GM18870 (cell line): ENCODE results near the gene UBE2E1.
"Not testable (repeated sequence)": the region's sequence is repeated elsewhere in the genome, so short reads cannot be mapped to it uniquely, and the experiment has no call there.

Experiments
- ATAC-seq: cut with Tn5 transposase; IDR thresholded peaks from one replicate; pipeline ENCODE4 v1.9.1; 2021; ENCODE audit warnings: moderate library complexity; ENCODE audit not compliant: unreplicated experiment

Gene UBE2E1

DNA sequence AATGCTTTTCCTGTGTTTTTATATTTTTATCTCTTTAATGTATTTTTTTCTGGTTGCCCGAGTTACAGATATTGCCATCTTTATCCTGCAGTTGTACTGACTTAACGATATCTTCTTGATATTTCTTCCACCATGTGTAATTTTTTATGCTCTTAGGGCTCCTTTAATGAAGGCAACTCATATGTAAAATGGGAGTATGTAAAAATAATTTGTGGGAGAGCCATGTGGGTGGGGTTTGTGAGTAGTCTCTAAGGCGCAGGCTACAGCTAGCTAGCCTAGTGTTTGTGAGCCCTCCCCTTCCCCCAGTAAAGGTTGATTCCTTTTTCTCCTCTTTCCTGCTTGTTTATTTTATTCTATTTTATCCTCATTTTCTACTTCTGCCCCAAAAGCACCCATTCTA, 38.1 kb downstream of the UBE2E1 start:
- ATAC-seq: no peak

- no peak for ATAC-seq
Measured at GRCh38 chr3:23845326-23846216, 39.8 kb downstream of the UBE2E1 start.

DNA sequence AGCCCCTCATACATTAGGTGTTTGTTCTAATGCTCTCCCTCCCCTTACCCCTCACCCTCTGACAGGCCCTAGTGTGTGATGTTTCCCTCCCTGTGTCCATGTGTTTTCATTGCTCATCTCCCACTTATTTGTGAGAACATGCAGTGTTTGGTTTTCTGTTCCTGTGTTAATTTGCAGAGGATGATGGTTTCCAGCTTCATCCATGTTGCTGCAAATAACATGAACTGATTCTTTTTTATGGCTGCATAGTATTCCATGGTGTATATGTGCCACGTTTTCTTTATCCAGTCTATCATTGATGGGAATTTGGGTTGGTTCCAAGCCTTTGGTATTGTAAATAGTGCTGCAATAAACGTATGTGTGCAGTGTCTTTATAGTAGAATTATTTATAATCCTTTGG, 43.7 kb downstream of the UBE2E1 start:
- ATAC-seq: not testable (repeated sequence)

- ATAC-seq: no peak
Measured at GRCh38 chr3:23856286-23856685, 50.5 kb downstream of the UBE2E1 start.

DNA sequence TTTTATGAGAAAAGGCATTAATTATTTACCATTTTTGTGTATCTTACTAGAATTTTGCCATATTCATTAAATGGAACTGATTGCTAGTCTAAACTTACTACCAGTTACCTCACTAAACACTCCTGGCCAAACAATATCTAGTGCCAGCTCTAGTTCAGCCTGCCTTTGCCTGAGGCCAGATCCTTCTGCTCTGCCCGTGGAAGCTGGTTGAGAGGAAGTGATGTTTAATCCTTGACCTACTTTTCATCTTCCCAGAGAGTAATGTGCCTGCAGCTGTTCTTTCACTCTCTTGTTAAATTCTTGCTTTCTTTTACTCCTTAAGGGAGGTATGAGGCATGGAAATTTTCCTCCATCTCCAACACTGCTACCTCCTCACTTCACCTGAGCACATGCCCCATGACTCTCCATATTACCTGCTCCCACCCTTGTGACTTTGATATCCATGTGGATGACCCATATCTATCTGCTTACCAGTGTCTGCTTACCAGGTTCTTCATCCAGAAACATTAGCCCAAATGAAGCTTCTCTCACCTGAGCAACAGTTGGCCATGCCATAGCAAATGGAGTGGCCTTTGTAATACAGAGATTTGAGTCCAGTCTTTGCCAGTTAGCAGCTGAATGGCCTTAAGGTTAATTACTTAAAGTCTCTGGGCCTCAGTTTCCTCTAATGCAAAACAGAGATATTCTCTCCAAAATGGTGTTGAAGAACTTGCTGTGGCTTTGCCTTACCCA, 53.4 kb downstream of the UBE2E1 start:
- ATAC-seq: no peak

GRCh38 chr3:23859839-23860382, 54.2 kb downstream of the UBE2E1 start:
- no peak for ATAC-seq

- no peak for ATAC-seq
Measured at GRCh38 chr3:23861689-23862088, 55.9 kb downstream of the UBE2E1 start.

- ATAC-seq: no peak
Measured at GRCh38 chr3:23863060-23863459, 57.3 kb downstream of the UBE2E1 start.

DNA sequence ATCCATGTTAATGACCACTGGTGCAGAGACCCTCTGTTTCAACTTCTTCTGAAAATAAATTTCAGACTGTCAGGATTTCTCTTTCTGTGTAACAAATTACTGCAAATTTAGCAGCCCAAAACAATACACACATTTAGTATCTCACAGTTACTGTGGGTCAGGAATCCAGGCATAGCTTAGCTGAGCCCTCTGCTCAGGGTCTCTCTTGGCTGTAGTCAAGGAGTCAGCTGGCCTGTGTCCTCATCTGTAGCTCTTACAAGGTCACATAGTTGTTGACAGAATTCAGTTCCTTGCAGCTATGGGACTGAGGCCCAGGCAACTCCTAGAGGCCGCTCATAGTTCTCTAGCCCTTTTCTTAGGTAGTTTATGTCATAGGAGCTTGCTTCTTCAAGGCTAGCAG, 59.2 kb downstream of the UBE2E1 start:
- no peak for ATAC-seq

GRCh38 chr3:23865595-23866396, 60.0 kb downstream of the UBE2E1 start:
- peak; percentile 94 for ATAC-seq

GRCh38 chr3:23867400-23867799, 61.6 kb downstream of the UBE2E1 start:
- no peak for ATAC-seq

DNA sequence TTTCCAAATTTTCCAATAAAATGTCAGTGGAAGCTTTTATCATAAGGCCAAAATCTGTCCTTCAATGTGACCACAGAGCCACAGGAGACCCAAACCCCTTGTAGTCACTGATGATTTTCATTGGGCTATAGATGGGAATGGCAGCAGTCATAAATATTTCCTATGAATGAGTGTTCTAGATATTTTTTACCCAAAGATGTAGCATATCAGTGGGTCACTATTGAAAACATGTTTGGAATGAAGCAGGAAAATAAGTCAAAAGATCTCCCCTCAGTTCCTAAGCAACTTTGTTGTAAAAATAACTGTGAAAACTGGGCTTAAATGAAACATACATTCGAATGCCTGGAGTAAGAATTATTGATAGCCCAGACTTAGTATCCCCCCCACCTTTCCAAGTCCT, 62.1 kb downstream of the UBE2E1 start:
- ATAC-seq: no peak

GRCh38 chr3:23869977-23870662, 64.4 kb downstream of the UBE2E1 start:
- no peak for ATAC-seq

DNA sequence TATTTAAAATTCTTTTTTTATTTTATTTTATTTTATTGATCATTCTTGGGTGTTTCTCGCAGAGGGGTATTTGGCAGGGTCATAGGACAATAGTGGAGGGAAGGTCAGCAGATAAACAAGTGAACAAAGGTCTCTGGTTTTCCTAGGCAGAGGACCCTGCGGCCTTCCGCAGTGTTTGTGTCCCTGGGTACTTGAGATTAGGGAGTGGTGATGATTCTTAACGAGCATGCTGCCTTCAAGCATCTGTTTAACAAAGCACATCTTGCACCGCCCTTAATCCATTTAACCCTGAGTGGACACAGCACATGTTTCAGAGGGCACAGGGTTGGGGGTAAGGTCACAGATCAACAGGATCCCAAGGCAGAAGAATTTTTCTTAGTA, 64.9 kb downstream of the UBE2E1 start:
- ATAC-seq: not testable (repeated sequence)

- ATAC-seq: not testable (repeated sequence)
Measured at GRCh38 chr3:23871361-23871760, 65.6 kb downstream of the UBE2E1 start.

- no peak for ATAC-seq
Measured at GRCh38 chr3:23872330-23872729, 66.6 kb downstream of the UBE2E1 start.

- ATAC-seq: no peak
Measured at GRCh38 chr3:23873941-23874340, 68.2 kb downstream of the UBE2E1 start.

DNA sequence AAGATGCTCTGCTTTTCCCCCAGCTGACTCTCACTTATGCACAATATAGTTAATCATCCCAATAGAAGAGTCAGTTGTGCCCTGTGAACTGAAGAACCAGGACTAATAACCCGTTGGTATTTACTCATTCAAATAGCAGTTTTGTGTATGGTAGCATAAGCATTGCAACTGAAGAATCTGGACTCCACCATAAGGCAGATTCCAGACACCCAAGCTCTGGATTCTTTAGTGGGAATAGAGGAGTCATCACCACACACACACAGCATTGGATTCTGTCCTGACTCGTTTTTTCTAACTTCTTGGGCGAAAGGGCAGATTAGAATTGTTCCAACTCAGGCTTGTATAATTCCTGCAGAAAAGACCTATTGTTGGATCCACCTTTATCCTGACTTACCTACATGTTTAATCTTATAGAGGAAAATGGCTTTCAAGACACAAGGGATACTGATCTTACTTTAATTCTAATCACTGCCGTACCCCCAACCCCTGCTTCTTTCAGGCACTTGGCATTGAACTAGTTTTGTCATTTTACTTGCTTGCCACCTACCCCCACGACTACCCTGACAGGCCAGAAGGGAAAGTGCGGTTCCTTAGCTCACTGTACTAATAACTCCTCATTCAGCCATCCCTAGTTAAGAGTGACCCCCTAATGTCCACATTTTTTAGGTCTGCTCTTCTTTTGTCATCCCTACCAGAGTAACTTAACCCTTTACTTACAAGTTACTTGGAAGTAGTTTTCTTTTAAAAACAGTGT, 68.8 kb downstream of the UBE2E1 start:
- ATAC-seq: no peak

DNA sequence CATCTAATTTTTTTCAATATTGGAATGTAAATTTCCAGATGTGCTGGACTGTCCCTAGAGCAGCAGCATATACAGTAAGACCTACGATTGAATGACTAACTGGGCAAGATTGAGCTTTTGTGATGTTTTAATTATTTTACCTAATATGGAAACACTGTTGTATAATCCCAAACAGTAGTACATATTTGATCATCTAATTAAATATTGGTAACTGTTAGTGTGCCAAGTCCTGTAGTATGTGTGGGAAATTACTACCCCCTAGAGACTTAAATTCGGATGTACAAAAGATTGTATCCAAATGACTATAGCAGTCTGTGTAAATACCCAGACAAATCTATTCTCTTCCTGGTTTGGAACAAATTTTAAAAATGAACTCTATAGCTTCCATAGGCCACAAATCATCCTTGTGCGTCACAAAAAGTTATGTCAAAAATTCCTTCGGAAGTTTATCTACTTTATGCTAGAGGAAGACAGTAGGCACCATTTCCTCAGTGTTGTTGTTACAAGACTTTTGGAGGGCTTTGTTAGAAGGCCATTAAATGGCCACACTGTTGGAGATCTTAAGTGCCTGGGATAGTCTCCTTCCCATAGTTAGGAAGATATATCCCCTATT, 69.5 kb downstream of the UBE2E1 start:
- ATAC-seq: no peak
